Measurements from ENCODE around the gene ZSCAN9.
A peak's percentile ranks its signal among the peaks of the same experiment; 100 is the strongest.

Gene ZSCAN9

DNA sequence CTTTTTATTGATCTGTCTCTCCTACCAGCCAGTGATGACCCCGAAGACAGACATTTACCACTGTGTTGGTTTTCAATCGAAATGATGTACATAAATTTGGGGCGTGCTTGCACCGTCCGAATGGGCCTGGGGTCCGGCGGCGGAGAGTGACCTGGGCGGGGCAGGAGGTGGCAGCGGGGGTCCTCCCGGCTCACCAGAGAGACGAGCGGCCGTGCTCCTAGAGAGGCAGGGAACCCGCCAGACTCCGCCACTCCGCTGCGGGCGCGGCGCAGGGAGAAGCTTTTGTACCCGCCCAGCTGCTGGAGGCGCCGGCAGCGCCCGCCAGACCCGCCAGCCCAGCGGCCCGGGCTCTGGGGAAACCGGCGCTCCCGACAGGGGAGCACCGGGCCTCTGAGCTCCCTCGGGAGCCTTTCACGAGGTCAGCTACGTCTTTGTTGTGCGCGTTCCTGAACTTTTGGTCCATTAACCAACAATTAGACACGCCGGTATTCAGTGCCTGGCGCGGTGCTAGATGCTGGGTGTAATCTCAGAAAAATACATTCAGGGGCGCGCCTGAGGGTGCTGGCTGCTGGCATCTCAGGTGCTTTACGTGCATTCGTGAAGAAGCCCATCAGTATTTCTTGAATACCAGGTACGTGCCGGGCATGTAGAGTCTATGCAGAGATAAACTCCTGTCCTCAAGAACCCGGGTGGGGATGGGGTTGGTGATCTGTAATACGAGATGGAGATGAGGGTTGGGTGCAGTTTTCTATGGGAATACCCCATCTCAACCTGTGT lies 56.4 kb downstream of the ZSCAN9 start, which contains the start of gene PGBD1:
Gene PGBD1, plus strand, starts transcription at position 285 of the 777 bp plus-strand sequence. CDS start 2,242 bp downstream, outside the sequence.
- no CpG with 5 or more reads among the region's 50 CpGs for WGBS, 2 donors (ENCODE audit: extremely low coverage in 2 of 2, insufficient read length in 2 of 2, insufficient replicate concordance in 1 of 2)
- peaks cover 2 to 4% of the 10 kb centered on the region in 2 donors for H3K4me1 ChIP-seq (ENCODE audit: control insufficient read depth in 2 of 2, insufficient read depth in 1 of 2, low read depth in 1 of 2, low read length in 2 of 2)
- H2AFZ ChIP-seq (ENCODE audit: low read length) = peak within 1 kb of the TSS; percentile 89

DNA sequence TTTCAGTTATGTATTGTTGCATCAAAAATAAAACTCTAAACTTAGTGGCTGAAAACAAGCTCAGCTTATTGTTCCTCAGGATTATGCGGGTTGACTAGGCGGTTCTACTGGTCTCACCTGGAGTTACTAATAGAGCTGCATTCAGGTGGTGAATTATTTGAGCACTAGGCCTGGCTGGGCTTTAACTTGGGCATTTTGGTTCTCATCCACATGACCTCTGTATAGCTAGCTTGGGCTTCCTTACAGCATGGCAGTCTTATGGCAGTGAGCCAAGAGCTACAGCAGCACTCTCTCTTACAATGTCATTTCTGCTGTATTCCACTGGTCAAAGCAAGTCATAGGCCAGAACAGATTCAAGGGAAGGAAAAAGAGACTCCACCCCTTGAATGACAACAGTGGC lies 57.9 kb downstream of the ZSCAN9 start:
- no peak overlapping the region for H3K9ac ChIP-seq (ENCODE audit: low read depth, low read length, poor library complexity)
- H3K36me3 ChIP-seq (replicated peaks in 1 of 2; ENCODE audit: control insufficient read depth in 2 of 2, insufficient read depth in 2 of 2, low read length in 2 of 2) = peaks cover 13 to 54% of the 10 kb centered on the region in 2 donors
- H3K4ac ChIP-seq (ENCODE audit: low read length) = no peak overlapping the region
- no peaks in the 10 kb centered on the region for H3K27me3 ChIP-seq (ENCODE audit: control insufficient read depth in 3 of 3, insufficient read depth in 3 of 3, low read depth in 1 of 3, low read length in 3 of 3)
- peaks cover 2 to 4% of the 10 kb centered on the region in 2 donors for H3K4me1 ChIP-seq (ENCODE audit: control insufficient read depth in 2 of 2, insufficient read depth in 1 of 2, low read depth in 1 of 2, low read length in 2 of 2)
- no peak overlapping the region for H3K14ac ChIP-seq (ENCODE audit: low read length)
- H3K23ac ChIP-seq (ENCODE audit: low read depth, low read length, poor library complexity) = no peak overlapping the region
- H4K91ac ChIP-seq (ENCODE audit: low read depth, low read length, poor library complexity) = no peak overlapping the region
- no peak overlapping the region for H2AFZ ChIP-seq (ENCODE audit: low read length)
- H2BK15ac ChIP-seq (ENCODE audit: low read length) = no peak overlapping the region
- no peak for DNase-seq (ENCODE audit: low spot score)
- H3K79me1 ChIP-seq (ENCODE audit: low read depth, low read length) = peaks cover 2% of the 10 kb centered on the region
- no peak overlapping the region for H3K4me2 ChIP-seq (ENCODE audit: insufficient read depth, low read length, poor library complexity, severe bottlenecking)
- H2AK5ac ChIP-seq (ENCODE audit: low read depth, low read length) = no peak overlapping the region
- H2BK12ac ChIP-seq (ENCODE audit: low read length) = no peak overlapping the region
- H3K9me3 ChIP-seq (replicated peaks in 1 of 2; ENCODE audit: control insufficient read depth in 2 of 2, insufficient read depth in 1 of 2, low read depth in 1 of 2, low read length in 2 of 2) = peaks cover under 1 to 3% of the 10 kb centered on the region in 2 donors
- peak overlapping the region in 1 of 2 donors; percentile 72 for H3K4me3 ChIP-seq (ENCODE audit: low read length in 2 of 2)
- H3K18ac ChIP-seq (ENCODE audit: low read length) = no peak overlapping the region
- no peak overlapping the region for H3K27ac ChIP-seq (replicated peaks; ENCODE audit: low read length)
- WGBS, 2 donors (ENCODE audit: extremely low coverage in 2 of 2, insufficient read length in 2 of 2, insufficient replicate concordance in 1 of 2) = no CpG with 5 or more reads among the region's 2 CpGs
- no peak overlapping the region for H2BK5ac ChIP-seq (ENCODE audit: low read length)
- H2BK120ac ChIP-seq (ENCODE audit: low read depth, low read length) = no peak overlapping the region
- H4K8ac ChIP-seq (ENCODE audit: low read depth, low read length) = no peak overlapping the region

More for the DNA sequence above, 56.4 kb downstream of the ZSCAN9 start, which contains the start of gene PGBD1:
- Histone ChIP-seq H4K8ac (ENCODE audit: low read depth, low read length) (no peak within 1 kb of the TSS), H3K79me1 (ENCODE audit: low read depth, low read length) (no peaks in the 10 kb centered on the region), H3K4me2 (ENCODE audit: insufficient read depth, low read length, poor library complexity, severe bottlenecking) (peak within 1 kb of the TSS; percentile 70), H3K18ac (ENCODE audit: low read length) (peak within 1 kb of the TSS; percentile 92), H3K27me3 (ENCODE audit: control insufficient read depth in 3 of 3, insufficient read depth in 3 of 3, low read depth in 1 of 3, low read length in 3 of 3) (no peaks in the 10 kb centered on the region), H3K9me3 (replicated peaks in 1 of 2; ENCODE audit: control insufficient read depth in 2 of 2, insufficient read depth in 1 of 2, low read depth in 1 of 2, low read length in 2 of 2) (no peaks in the 10 kb centered on the region), H2BK12ac (ENCODE audit: low read length) (no peak within 1 kb of the TSS), H3K23ac (ENCODE audit: low read depth, low read length, poor library complexity) (peak within 1 kb of the TSS; percentile 69), H2BK120ac (ENCODE audit: low read depth, low read length) (no peak within 1 kb of the TSS), H3K14ac (ENCODE audit: low read length) (no peak within 1 kb of the TSS), H3K9ac (ENCODE audit: low read depth, low read length, poor library complexity) (peak within 1 kb of the TSS; percentile 54), H3K4ac (ENCODE audit: low read length) (no peak within 1 kb of the TSS), H3K36me3 (replicated peaks in 1 of 2; ENCODE audit: control insufficient read depth in 2 of 2, insufficient read depth in 2 of 2, low read length in 2 of 2) (peaks cover 12 to 54% of the 10 kb centered on the region in 2 donors), H2BK15ac (ENCODE audit: low read length) (no peak within 1 kb of the TSS), H3K27ac (replicated peaks; ENCODE audit: low read length) (peak within 1 kb of the TSS; percentile 62), H2AK5ac (ENCODE audit: low read depth, low read length) (no peak within 1 kb of the TSS), H2BK5ac (ENCODE audit: low read length) (no peak within 1 kb of the TSS), H4K91ac (ENCODE audit: low read depth, low read length, poor library complexity) (no peak within 1 kb of the TSS), H3K4me3 (ENCODE audit: low read length in 2 of 2) (peak within 1 kb of the TSS; percentile 72 to 96)
- DNase-seq (ENCODE audit: low spot score) = peak; percentile 84

Data from neuronal stem cell (in vitro differentiated cells).